ENCODE data around the gene CHD3. TPM values are rescaled to one million over a fixed set of nuclear protein-coding genes. Genes with fewer than 3 reads are reported as not detected.

Gene CHD3
- total RNA-seq, 1 experiment from 2014 or later, result 27.9 TPM

- peak overlapping the region; percentile 85 for H3K4me3 Mint-ChIP-seq (ENCODE audit: unreplicated experiment)
- H3K9me3 ChIP-seq, result no peaks in the 10 kb centered on the region
- peak overlapping the region; percentile 61 for H3K4me3 ChIP-seq (ENCODE audit: low read depth, low read length)
- CTCF ChIA-PET, result interaction anchor here (1.0 to 2.9 kb wide), 3 partner anchors 17 to 126 kb away, joined by 3 to 21 read pairs (median 14); partner anchors contain the start of genes CNTROB and TRAPPC1
- H3K4me1 Mint-ChIP-seq (ENCODE audit: low read depth, unreplicated experiment), result no peaks in the 10 kb centered on the region
- TF ChIP-seq CTCF (IDR thresholded peaks at IDR 0.05; ENCODE audit: insufficient read depth in 1 of 2, low read depth in 1 of 2, low read length in 1 of 2, severe bottlenecking in 1 of 2, unreplicated experiment in 1 of 2), result no peak
- H3K27me3 Mint-ChIP-seq (ENCODE audit: insufficient read depth, unreplicated experiment), result no peaks in the 10 kb centered on the region
- no peaks in the 10 kb centered on the region for H3K36me3 ChIP-seq (ENCODE audit: control insufficient read depth, insufficient read depth, low read length)
- BruUV-seq (replicated peaks), result no TSS peak
- DNase-seq, result no peak
- intact Hi-C loops (cut with micrococcal nuclease; ENCODE audit: unreplicated experiment), result loop anchor here (2.0 to 10.0 kb wide), 2 partner anchors 142 to 170 kb away; no protein-coding TSS in a partner anchor
- H3K4me1 ChIP-seq, result 0 out of 2 replicates have a peak, but pooled peaks cover 3% of the 10 kb centered on the region
- no peaks in the 10 kb centered on the region for H3K27me3 ChIP-seq (replicated peaks; ENCODE audit: control insufficient read depth, insufficient read depth, low read length)
- H3K27ac Mint-ChIP-seq (ENCODE audit: unreplicated experiment), result peak overlapping the region; percentile 92
- no peaks in the 10 kb centered on the region for H3K9me3 Mint-ChIP-seq (ENCODE audit: unreplicated experiment)
- POLR2A ChIA-PET, result interaction anchor here (0.8 to 1.7 kb wide), 4 partner anchors 17 to 380 kb away, joined by 3 to 10 read pairs (median 4); partner anchors contain the start of genes CNTROB, SLC25A35 and TRAPPC1
- peaks cover 26% of the 10 kb centered on the region for H3K36me3 Mint-ChIP-seq (ENCODE audit: insufficient read depth, unreplicated experiment)
These were observed 26.6 kb downstream of the CHD3 start for GRCh38 chr17:7915179-7915610.

GRCh38 chr17:7915611-7916384 lies 27.2 kb downstream of the CHD3 start, which contains the start of gene RNF227:
RNF227 (minus strand) TSS chr17:7916289; CDS start chr17:7916195, 94 bp downstream.
- Mint-ChIP-seq H3K36me3 (ENCODE audit: insufficient read depth, unreplicated experiment) (peaks cover 21% of the 10 kb centered on the region), H3K27me3 (ENCODE audit: insufficient read depth, unreplicated experiment) (no peaks in the 10 kb centered on the region), H3K4me3 (ENCODE audit: unreplicated experiment) (peak within 1 kb of the TSS; percentile 85), H3K9me3 (ENCODE audit: unreplicated experiment) (no peaks in the 10 kb centered on the region), H3K4me1 (ENCODE audit: low read depth, unreplicated experiment) (no peaks in the 10 kb centered on the region), H3K27ac (ENCODE audit: unreplicated experiment) (peak within 1 kb of the TSS; percentile 92)
- no peak for TF ChIP-seq CTCF (IDR thresholded peaks at IDR 0.05; ENCODE audit: insufficient read depth in 1 of 2, low read depth in 1 of 2, low read length in 1 of 2, severe bottlenecking in 1 of 2, unreplicated experiment in 1 of 2)
- peak within 1 kb of the TSS; percentile 61 for H3K4me3 ChIP-seq (ENCODE audit: low read depth, low read length)
- intact Hi-C loops (cut with micrococcal nuclease; ENCODE audit: unreplicated experiment), result loop anchor here (2.0 to 10.0 kb wide), 2 partner anchors 141 to 171 kb away; no protein-coding TSS in a partner anchor
- H3K27me3 ChIP-seq (replicated peaks; ENCODE audit: control insufficient read depth, insufficient read depth, low read length), result no peaks in the 10 kb centered on the region
- DNase-seq, result peak; percentile 81 to 85
- ChIA-PET CTCF (interaction anchor here (0.6 to 2.9 kb wide), 4 partner anchors 16 to 368 kb away, joined by 3 to 21 read pairs (median 8); partner anchors contain the start of genes CNTROB and TRAPPC1), POLR2A (interaction anchor here (0.5 to 1.7 kb wide), 8 partner anchors 16 to 380 kb away, joined by 3 to 10 read pairs (median 3); partner anchors contain the start of genes CNTROB, SLC25A35 and TRAPPC1)
- no peaks in the 10 kb centered on the region for H3K36me3 ChIP-seq (ENCODE audit: control insufficient read depth, insufficient read depth, low read length)
- H3K4me1 ChIP-seq, result 0 out of 2 replicates have a peak, but pooled peaks cover 3% of the 10 kb centered on the region
- no peaks in the 10 kb centered on the region for H3K9me3 ChIP-seq
- no TSS peak for BruUV-seq (replicated peaks)

GRCh38 chr17:7916385-7916682 lies 27.7 kb downstream of the CHD3 start:
- H3K4me1 ChIP-seq, result 0 out of 2 replicates have a peak, but pooled peaks cover 3% of the 10 kb centered on the region
- intact Hi-C loops (cut with micrococcal nuclease; ENCODE audit: unreplicated experiment), result loop anchor here (10.0 kb wide), 1 partner anchor 172 kb away; no protein-coding TSS in a partner anchor
- BruUV-seq (replicated peaks), result no TSS peak
- ChIA-PET CTCF (interaction anchor here (0.6 to 2.9 kb wide), 4 partner anchors 16 to 367 kb away, joined by 3 to 21 read pairs (median 8); partner anchors contain the start of genes CNTROB and TRAPPC1), POLR2A (interaction anchor here (0.8 to 1.7 kb wide), 5 partner anchors 16 to 140 kb away, joined by 3 to 10 read pairs (median 3); partner anchors contain the start of genes CNTROB and TRAPPC1)
- H3K27me3 ChIP-seq (replicated peaks; ENCODE audit: control insufficient read depth, insufficient read depth, low read length), result no peaks in the 10 kb centered on the region
- no peaks in the 10 kb centered on the region for H3K36me3 ChIP-seq (ENCODE audit: control insufficient read depth, insufficient read depth, low read length)
- TF ChIP-seq CTCF (IDR thresholded peaks at IDR 0.05; ENCODE audit: insufficient read depth in 1 of 2, low read depth in 1 of 2, low read length in 1 of 2, severe bottlenecking in 1 of 2, unreplicated experiment in 1 of 2), result no peak
- peak overlapping the region; percentile 61 for H3K4me3 ChIP-seq (ENCODE audit: low read depth, low read length)
- Mint-ChIP-seq H3K36me3 (ENCODE audit: insufficient read depth, unreplicated experiment) (peaks cover 17% of the 10 kb centered on the region), H3K27me3 (ENCODE audit: insufficient read depth, unreplicated experiment) (no peaks in the 10 kb centered on the region), H3K27ac (ENCODE audit: unreplicated experiment) (peak overlapping the region; percentile 92), H3K4me1 (ENCODE audit: low read depth, unreplicated experiment) (no peaks in the 10 kb centered on the region), H3K9me3 (ENCODE audit: unreplicated experiment) (no peaks in the 10 kb centered on the region), H3K4me3 (ENCODE audit: unreplicated experiment) (peak overlapping the region; percentile 85)
- H3K9me3 ChIP-seq, result no peaks in the 10 kb centered on the region
- no peak for DNase-seq

All from Caco-2 (cell line).